Smooth muscle cell (in vitro differentiated cells): ENCODE data around the gene OLFM3. TPM values are rescaled to one million over a fixed set of nuclear protein-coding genes. Genes with fewer than 3 reads are reported as not detected.

ENCODE experiments used
- DNase-seq: peaks from one replicate; lab custom pipeline; 2025; ENCODE audit not compliant: unreplicated experiment; lab: John Stamatoyannopoulos, UW
- H2AFZ ChIP-seq: fragments of 200-600 bp; sonication (generic); 2 replicates; pipeline ENCODE4 v1.6.0; 2016; ENCODE audit warnings: antibody characterized with exemption, low read depth, mild to moderate bottlenecking
- H3F3A ChIP-seq: fragments of 200-600 bp; sonication (generic); 2 replicates; pipeline ENCODE4 v1.6.0; 2017; ENCODE audit warnings: antibody characterized with exemption, low read depth
- H3K27ac ChIP-seq: fragments of 200-600 bp; sonication (generic); 2 replicates; pipeline ENCODE4 v1.5.1; 2016; ENCODE audit warnings: low read depth, mild to moderate bottlenecking
- H3K27me3 ChIP-seq: fragments of 200-600 bp; sonication (generic); 2 replicates; pipeline ENCODE4 v1.6.1; 2016; ENCODE audit warnings: low read depth, mild to moderate bottlenecking
- H3K36me3 ChIP-seq: fragments of 200-600 bp; sonication (generic); 2 replicates; pipeline ENCODE4 v1.5.1; 2016; ENCODE audit warnings: low read depth
- H3K4me1 ChIP-seq: fragments of 200-600 bp; sonication (generic); 2 replicates; pipeline ENCODE4 v1.5.1; 2016; ENCODE audit warnings: low read depth
- H3K4me2 ChIP-seq: fragments of 200-600 bp; sonication (generic); 2 replicates; pipeline ENCODE4 v1.6.0; 2016; ENCODE audit warnings: mild to moderate bottlenecking
- H3K4me3 ChIP-seq: fragments of 200-600 bp; sonication (generic); 2 replicates; pipeline ENCODE4 v1.5.1; 2016; ENCODE audit warnings: mild to moderate bottlenecking
- H3K79me2 ChIP-seq: fragments of 200-600 bp; sonication (generic); 2 replicates; pipeline ENCODE4 v1.6.0; 2016; ENCODE audit warnings: low read depth, mild to moderate bottlenecking
- H3K9ac ChIP-seq: fragments of 200-600 bp; sonication (generic); 2 replicates; pipeline ENCODE4 v1.6.0; 2016; ENCODE audit warnings: low read depth
- H3K9me3 ChIP-seq: fragments of 200-600 bp; sonication (generic); replicated peaks from 2 replicates; pipeline ENCODE4 v1.5.1; 2016; ENCODE audit warnings: low read depth
- H4K20me1 ChIP-seq: fragments of 200-600 bp; sonication (generic); 2 replicates; pipeline ENCODE4 v1.6.0; 2016; ENCODE audit warnings: low read depth
- WGBS: methylation state at CpG from one replicate; pipeline ENCODE4 v1.1.7; 2016; ENCODE audit warnings: low lambda C conversion rate; 5-methylcytosine and 5-hydroxymethylcytosine counted together
- polyA plus RNA-seq: library from polyadenylated mRNA; unstranded; fragments of >200 nt; fragmentation: Nextera tagmentation; extraction: Ambion mirVana; gene quantifications from 2 replicates; pipeline ENCODE4 v1.2.1, GENCODE V29; 2016
- total RNA-seq: library from RNA; depleted of rRNA; stranded (reverse); fragments of >200 nt; gene quantifications from 2 replicates; pipeline ENCODE4 v1.2.3, GENCODE V29; 2014
- TF ChIP-seq, protein P1 (sequence below): fragments of 200-600 bp; sonication (generic); IDR thresholded peaks from 2 replicates; pipeline ENCODE4 v1.5.1; 2017; ENCODE audit warnings: borderline replicate concordance, mild to moderate bottlenecking, antibody characterized with exemption; ENCODE audit not compliant: insufficient read depth, poor library complexity, severe bottlenecking

Gene OLFM3
- total and polyA plus RNA-seq, 2 experiments from 2014 or later: 0.22 to 0.35 TPM

DNA sequence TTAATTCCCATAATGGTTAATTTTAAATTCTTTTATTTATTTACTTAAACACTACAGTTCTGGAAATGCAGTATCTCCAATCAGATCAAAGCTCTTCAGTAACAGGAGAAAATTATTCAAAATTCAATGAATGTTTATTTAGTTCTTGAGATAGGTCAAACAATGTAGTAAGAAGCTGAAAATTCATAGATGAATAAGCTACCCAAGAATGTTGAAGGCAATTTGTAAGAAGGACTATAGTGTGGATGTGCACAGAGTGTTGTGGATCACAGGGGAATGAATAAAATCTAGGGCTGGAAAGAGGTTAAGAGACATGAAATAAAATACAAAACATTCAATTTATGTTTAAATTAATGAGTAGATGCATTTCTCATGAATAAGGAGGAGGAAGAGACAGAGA, 72.0 kb downstream of the OLFM3 start:
- H3K27ac ChIP-seq: no peak overlapping the region
- no peak for DNase-seq
- no peaks in the 10 kb centered on the region for H3F3A ChIP-seq
- no peaks in the 10 kb centered on the region for H4K20me1 ChIP-seq
- TF ChIP-seq, protein P1, sequence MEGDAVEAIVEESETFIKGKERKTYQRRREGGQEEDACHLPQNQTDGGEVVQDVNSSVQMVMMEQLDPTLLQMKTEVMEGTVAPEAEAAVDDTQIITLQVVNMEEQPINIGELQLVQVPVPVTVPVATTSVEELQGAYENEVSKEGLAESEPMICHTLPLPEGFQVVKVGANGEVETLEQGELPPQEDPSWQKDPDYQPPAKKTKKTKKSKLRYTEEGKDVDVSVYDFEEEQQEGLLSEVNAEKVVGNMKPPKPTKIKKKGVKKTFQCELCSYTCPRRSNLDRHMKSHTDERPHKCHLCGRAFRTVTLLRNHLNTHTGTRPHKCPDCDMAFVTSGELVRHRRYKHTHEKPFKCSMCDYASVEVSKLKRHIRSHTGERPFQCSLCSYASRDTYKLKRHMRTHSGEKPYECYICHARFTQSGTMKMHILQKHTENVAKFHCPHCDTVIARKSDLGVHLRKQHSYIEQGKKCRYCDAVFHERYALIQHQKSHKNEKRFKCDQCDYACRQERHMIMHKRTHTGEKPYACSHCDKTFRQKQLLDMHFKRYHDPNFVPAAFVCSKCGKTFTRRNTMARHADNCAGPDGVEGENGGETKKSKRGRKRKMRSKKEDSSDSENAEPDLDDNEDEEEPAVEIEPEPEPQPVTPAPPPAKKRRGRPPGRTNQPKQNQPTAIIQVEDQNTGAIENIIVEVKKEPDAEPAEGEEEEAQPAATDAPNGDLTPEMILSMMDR: no peak
- no peaks in the 10 kb centered on the region for H3K79me2 ChIP-seq
- H3K36me3 ChIP-seq: no peaks in the 10 kb centered on the region
- H3K4me2 ChIP-seq: no peak overlapping the region
- no peaks in the 10 kb centered on the region for H3K27me3 ChIP-seq
- no peak overlapping the region for H2AFZ ChIP-seq
- no peaks in the 10 kb centered on the region for H3K9me3 ChIP-seq
- H3K4me3 ChIP-seq: no peak overlapping the region
- H3K9ac ChIP-seq: no peak overlapping the region
- H3K4me1 ChIP-seq: peaks cover 19% of the 10 kb centered on the region

DNA sequence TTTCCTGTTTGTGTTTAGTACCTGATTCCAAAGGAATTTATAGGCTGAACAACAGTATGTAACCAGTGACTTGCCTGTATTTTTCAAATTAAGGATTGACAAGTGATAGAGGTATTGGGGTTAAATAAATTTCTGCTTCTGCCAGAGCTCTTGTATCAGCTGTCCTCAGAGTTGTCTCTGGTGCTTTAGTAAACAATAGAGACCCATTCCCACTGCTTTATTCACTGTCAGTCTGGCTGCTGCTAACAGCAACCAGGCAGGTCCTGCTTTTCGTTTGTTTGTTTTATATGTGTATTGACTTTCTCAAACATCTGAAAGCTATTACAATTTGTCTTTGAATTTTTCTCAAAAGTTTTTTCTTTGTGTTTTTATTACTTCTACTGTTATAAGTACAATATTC, 76.1 kb downstream of the OLFM3 start:
- Histone ChIP-seq H3K9ac (no peak overlapping the region), H2AFZ (no peak overlapping the region), H3K27me3 (no peaks in the 10 kb centered on the region), H3K4me1 (peaks cover 5% of the 10 kb centered on the region), H4K20me1 (no peaks in the 10 kb centered on the region), H3K4me2 (no peak overlapping the region), H3K27ac (no peak overlapping the region), H3K4me3 (no peak overlapping the region), H3K36me3 (no peaks in the 10 kb centered on the region), H3K9me3 (no peaks in the 10 kb centered on the region), H3F3A (no peaks in the 10 kb centered on the region), H3K79me2 (no peaks in the 10 kb centered on the region)
- 53% methylated on average over 1 of the region's 1 CpG for WGBS
- TF ChIP-seq, protein P1: no peak
- no peak for DNase-seq

DNA sequence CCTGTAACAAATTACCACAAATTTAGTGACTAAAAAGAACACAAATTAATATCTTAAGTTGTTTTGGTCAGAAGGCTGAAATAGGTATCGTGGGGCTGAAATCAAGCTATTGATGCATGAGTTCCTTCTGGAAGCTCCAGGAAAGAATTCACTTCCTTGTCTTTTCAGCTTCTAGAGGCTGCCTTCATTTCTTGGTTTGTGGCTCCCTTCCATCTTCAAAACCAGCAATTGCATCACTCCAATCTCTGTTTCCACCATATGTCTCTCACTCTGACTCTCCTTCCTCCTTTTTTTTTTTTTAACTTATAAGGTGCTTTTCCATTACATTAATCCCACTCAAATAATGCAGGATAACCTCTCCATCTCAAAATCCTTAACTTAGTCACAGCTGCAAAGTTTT, 78.4 kb downstream of the OLFM3 start:
- Histone ChIP-seq H3K4me3 (no peak overlapping the region), H3K27me3 (no peaks in the 10 kb centered on the region), H3K9me3 (no peaks in the 10 kb centered on the region), H4K20me1 (no peaks in the 10 kb centered on the region), H3K36me3 (no peaks in the 10 kb centered on the region), H2AFZ (no peak overlapping the region), H3K79me2 (no peaks in the 10 kb centered on the region), H3F3A (no peaks in the 10 kb centered on the region), H3K4me1 (peaks cover 5% of the 10 kb centered on the region), H3K27ac (no peak overlapping the region), H3K9ac (no peak overlapping the region), H3K4me2 (no peak overlapping the region)
- 93% methylated on average over 1 of the region's 1 CpG for WGBS
- no peak for DNase-seq
- TF ChIP-seq, protein P1: no peak

DNA sequence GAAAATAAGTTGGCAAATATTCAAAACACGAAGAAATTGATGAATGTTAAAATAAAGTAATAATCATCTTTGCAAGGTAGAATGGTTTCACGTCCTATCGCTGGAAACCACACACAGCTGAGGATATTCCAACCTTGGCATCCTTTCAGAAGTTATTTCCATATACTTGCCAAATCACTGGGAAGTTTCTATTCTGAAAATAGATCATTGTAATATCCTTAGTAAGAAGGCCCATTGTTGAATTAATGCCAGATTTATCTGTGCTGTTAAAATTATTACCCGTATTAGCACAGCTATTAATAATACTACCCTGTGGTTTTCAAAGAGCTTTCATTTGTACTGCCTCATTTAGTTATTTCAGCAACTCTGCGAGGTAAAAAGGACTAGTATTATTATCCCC, 81.1 kb downstream of the OLFM3 start:
- Histone ChIP-seq H3K36me3 (no peaks in the 10 kb centered on the region), H4K20me1 (no peaks in the 10 kb centered on the region), H3K79me2 (no peaks in the 10 kb centered on the region), H3K9me3 (no peaks in the 10 kb centered on the region), H3F3A (no peaks in the 10 kb centered on the region), H3K4me3 (no peak overlapping the region), H2AFZ (no peak overlapping the region), H3K9ac (no peak overlapping the region), H3K4me1 (no peaks in the 10 kb centered on the region), H3K4me2 (no peak overlapping the region), H3K27ac (no peak overlapping the region), H3K27me3 (no peaks in the 10 kb centered on the region)
- 80% methylated on average over 5 of the region's 5 CpGs for WGBS
- TF ChIP-seq, protein P1: no peak
- DNase-seq: no peak
